HepG2 (cell line): ENCODE data around the gene SSBP2. TPM values are rescaled to one million over a fixed set of nuclear protein-coding genes. Genes with fewer than 3 reads are reported as not detected.

ENCODE experiments used
- ATAC-seq: fragments of 200-7000 bp; cut with Tn5 transposase; 3 replicates; pipeline ENCODE4 v1.9.1; 2020; ENCODE audit warnings: mild to moderate bottlenecking, moderate library complexity
- BruUV-seq: library from RNA; stranded (reverse); fragments of 400-500 nt; replicated peaks from 2 replicates; lab custom pipeline; 2021; lab: Mats Ljungman, UMichigan
- CTCF ChIA-PET: fragments of 300-600 bp; formaldehyde crosslinking; extraction: SDS; loops from one replicate; lab custom pipeline; 2021; ENCODE audit warnings: low total read pairs, inconsistent platforms, low intra/inter-chr PET ratio; lab: Yijun Ruan, JAX
- POLR2A ChIA-PET: fragments of 350-600 bp; sonication (Branson Sonifier 250); formaldehyde crosslinking; loops from one replicate; lab custom pipeline; 2020; ENCODE audit warnings: antibody characterized with exemption, inconsistent platforms; lab: Yijun Ruan, JAX
- DNase-seq: peaks from one replicate; pipeline ENCODE4 v3.0.0-alpha.2; 2015; ENCODE audit warnings: low spot score
- FAIRE-seq: peaks from 3 replicates; lab custom pipeline; 2011; peaks lifted over from hg19 to GRCh38; lab: Jason Lieb, UNC
- H2AFZ ChIP-seq: one replicate; pipeline ENCODE4 v1.6.1; 2011; ENCODE audit warnings: low read length, inconsistent platforms
- H3K27ac ChIP-seq: fragments of 300-600 bp; 3 replicates; pipeline ENCODE4 v1.8.0; 2011; ENCODE audit warnings: mixed run types, mild to moderate bottlenecking, mixed read lengths, low read length, inconsistent platforms; ENCODE audit not compliant: insufficient read depth; ENCODE audit errors: extremely low read length
- H3K27me3 ChIP-seq, 2 experiments: fragments of 200-600 bp in 1 of 2; 2 replicates in 1 of 2; 3 replicates in 1 of 2; pipeline versions ENCODE4 v1.6.0 to v1.8.0; 2011; ENCODE audit warnings: low read length in 2 of 2, mild to moderate bottlenecking in 2 of 2, moderate library complexity in 2 of 2, inconsistent platforms in 1 of 2; ENCODE audit not compliant: insufficient read depth in 2 of 2, control insufficient read depth in 1 of 2
- H3K36me3 ChIP-seq, 2 experiments: fragments of 200-600 bp in 1 of 2; replicated peaks in 1 of 2; 2 replicates in 1 of 2; 3 replicates in 1 of 2; pipeline versions ENCODE4 v1.5.1 to v1.8.0; 2011; ENCODE audit warnings: low read length in 2 of 2, inconsistent platforms in 1 of 2; ENCODE audit not compliant: insufficient read depth in 2 of 2, control insufficient read depth in 1 of 2
- H3K4me1 ChIP-seq: 2 replicates; pipeline ENCODE4 v1.5.1; 2012; ENCODE audit warnings: low read length, inconsistent platforms; ENCODE audit not compliant: insufficient read depth
- H3K4me2 ChIP-seq: 2 replicates; pipeline ENCODE4 v1.6.0; 2011; ENCODE audit warnings: low read depth, low read length, inconsistent platforms
- H3K4me3 ChIP-seq, 3 experiments: fragments of 200-600 bp in 1 of 3; sonication (generic), shearing (Covaris generic) in 1 of 3; replicated peaks in 1 of 3; 2 replicates each; pipeline ENCODE4 v1.5.1; 2011 to 2016; ENCODE audit warnings: low read length in 3 of 3, inconsistent platforms in 2 of 3, low read depth in 2 of 3, mild to moderate bottlenecking in 2 of 3, control low read depth in 1 of 3, mixed read lengths in 1 of 3; ENCODE audit not compliant: insufficient read depth in 1 of 3
- H3K79me2 ChIP-seq: one replicate; pipeline ENCODE4 v1.6.1; 2011; ENCODE audit warnings: low read length, inconsistent platforms; ENCODE audit not compliant: insufficient read depth
- H3K9ac ChIP-seq: 2 replicates; pipeline ENCODE4 v1.6.0; 2011; ENCODE audit warnings: mild to moderate bottlenecking, low read depth, low read length, inconsistent platforms; ENCODE audit not compliant: insufficient read depth
- H3K9me3 ChIP-seq: 2 replicates; pipeline ENCODE4 v1.5.1; 2012; ENCODE audit warnings: mild to moderate bottlenecking, low read length
- H4K20me1 ChIP-seq: 2 replicates; pipeline ENCODE4 v1.6.0; 2011; ENCODE audit warnings: inconsistent platforms, mild to moderate bottlenecking, low read length, moderate library complexity; ENCODE audit not compliant: insufficient read depth
- BCL6 ChIP-seq: IDR thresholded peaks from 2 replicates; pipeline ENCODE4 v1.6.1; 2016; ENCODE audit warnings: missing genetic modification reagents, missing compliant biosample characterization
- MATR3 ChIP-seq: sonication (generic); formaldehyde crosslinking; IDR thresholded peaks from 2 replicates; pipeline ENCODE4 v1.4.0; 2020; ENCODE audit warnings: missing genetic modification reagents
- MEIS1 ChIP-seq: sonication (generic); formaldehyde crosslinking; IDR thresholded peaks from 2 replicates; pipeline ENCODE4 v1.9.0; 2021; ENCODE audit warnings: mild to moderate bottlenecking, missing genetic modification reagents, moderate library complexity, borderline replicate concordance
- MYC ChIP-seq: sonication (generic); formaldehyde crosslinking; IDR thresholded peaks from 2 replicates; pipeline ENCODE4 v1.9.0; 2021; ENCODE audit warnings: missing genetic modification reagents, borderline replicate concordance
- NCOA1 ChIP-seq: sonication (generic); formaldehyde crosslinking; IDR thresholded peaks from 2 replicates; pipeline ENCODE4 v1.9.0; 2021; ENCODE audit warnings: missing genetic modification reagents
- PLRG1 ChIP-seq: fragments of 450-650 bp; conservative IDR thresholded peaks from 2 replicates; pipeline ENCODE4 v1.6.1; 2016
- RBAK ChIP-seq: sonication (generic); formaldehyde crosslinking; IDR thresholded peaks from 2 replicates; pipeline ENCODE4 v1.5.1; 2020; ENCODE audit warnings: mild to moderate bottlenecking, missing genetic modification reagents
- SOX13 ChIP-seq, 3 experiments: fragments of 450-650 bp in 1 of 3; sonication (generic) in 1 of 3; formaldehyde crosslinking in 1 of 3; IDR thresholded peaks in 2 of 3; conservative IDR thresholded peaks in 1 of 3; 2 replicates each; pipeline versions ENCODE4 v1.5.0 to v1.6.1; 2016 to 2020; ENCODE audit warnings: antibody characterized with exemption in 1 of 3, mild to moderate bottlenecking in 1 of 3, missing compliant biosample characterization in 1 of 3, missing genetic modification reagents in 1 of 3, moderate library complexity in 1 of 3
- SP4 ChIP-seq: sonication (generic); formaldehyde crosslinking; IDR thresholded peaks from 2 replicates; pipeline ENCODE4 v1.8.1; 2023; ENCODE audit warnings: mild to moderate bottlenecking, missing genetic modification reagents
- TBX3 ChIP-seq: fragments of 450-650 bp; IDR thresholded peaks from 2 replicates; pipeline ENCODE4 v1.6.1; 2017; ENCODE audit warnings: antibody characterized with exemption, mild to moderate bottlenecking, inconsistent platforms, borderline replicate concordance
- ZFX ChIP-seq: sonication (generic); formaldehyde crosslinking; IDR thresholded peaks from 2 replicates; pipeline ENCODE4 v1.4.0; 2020; ENCODE audit warnings: mild to moderate bottlenecking, low read depth, missing genetic modification reagents, moderate library complexity
- ZNF20 ChIP-seq: sonication (generic); formaldehyde crosslinking; IDR thresholded peaks from 2 replicates; pipeline ENCODE4 v1.4.0; 2020; ENCODE audit warnings: mild to moderate bottlenecking, moderate library complexity, missing genetic modification reagents
- ZNF263 ChIP-seq: sonication (generic); formaldehyde crosslinking; IDR thresholded peaks from 2 replicates; pipeline ENCODE4 v1.4.0; 2020; ENCODE audit warnings: missing genetic modification reagents
- ZNF546 ChIP-seq: sonication (generic); formaldehyde crosslinking; conservative IDR thresholded peaks from 2 replicates; pipeline ENCODE4 v1.8.1; 2023; ENCODE audit warnings: mild to moderate bottlenecking, missing genetic modification reagents
- WGBS: methylation state at CpG from one replicate; pipeline ENCODE4 v1.1.6; 2017; ENCODE audit warnings: low lambda C conversion rate; 5-methylcytosine and 5-hydroxymethylcytosine counted together
- in situ Hi-C: cut with HindIII; loops from 2 replicates; pipeline ENCODE4 v1.10.0; 2017; ENCODE audit warnings: low pct_unique_long_range_greater_than_20kb; ENCODE audit not compliant: extremely low pct_ligation_motif_present
- intact Hi-C: fragments of 100-400 bp; cut with micrococcal nuclease; formaldehyde crosslinking; loops from one replicate; pipeline ENCODE4 v1.10.0; 2022; ENCODE audit not compliant: unreplicated experiment
- polyA plus RNA-seq, 8 experiments: library from polyadenylated mRNA; depleted of rRNA in 3 of 8; stranded (reverse) in 7 of 8; unstranded in 1 of 8; fragments of >200 nt; fragmentation: Illumina TruSeq in 4 of 8; extraction: Trizol in 4 of 8; gene quantifications; 2 replicates each; pipeline versions ENCODE4 v1.2.1 to v1.2.3, GENCODE V29; 2011 to 2016; ENCODE audit warnings: low read depth in 4 of 8, missing spikeins in 1 of 8, mixed read lengths in 1 of 8; ENCODE audit not compliant: insufficient read depth in 1 of 8
- total RNA-seq, 5 experiments: library from RNA; depleted of rRNA; stranded (reverse); fragments of >200 nt; fragmentation: Illumina TruSeq; extraction: Trizol; gene quantifications; 2 replicates each; pipeline ENCODE4 v1.2.3, GENCODE V29; 2016; ENCODE audit warnings: low read depth in 1 of 5
- TF ChIP-seq, protein P1 (sequence below): sonication (generic); formaldehyde crosslinking; IDR thresholded peaks from 2 replicates; pipeline ENCODE4 v1.4.0; 2020; ENCODE audit warnings: mild to moderate bottlenecking, low read depth, missing genetic modification reagents
- TF ChIP-seq, protein P2 (sequence below): sonication (generic); formaldehyde crosslinking; IDR thresholded peaks from 2 replicates; pipeline ENCODE4 v1.4.0; 2020; ENCODE audit warnings: missing genetic modification reagents
- TF ChIP-seq, protein P3 (sequence below): IDR thresholded peaks from 2 replicates; pipeline ENCODE4 v1.6.1; 2016; ENCODE audit warnings: low read depth, missing genetic modification reagents, missing compliant biosample characterization

The SSBP2 gene
- total and polyA plus RNA-seq, 2 of the 13 experiments (the other 11 are each of a cell fraction or from before 2014, with no cell fraction given), result 0.16 TPM; not detected in 1

DNA sequence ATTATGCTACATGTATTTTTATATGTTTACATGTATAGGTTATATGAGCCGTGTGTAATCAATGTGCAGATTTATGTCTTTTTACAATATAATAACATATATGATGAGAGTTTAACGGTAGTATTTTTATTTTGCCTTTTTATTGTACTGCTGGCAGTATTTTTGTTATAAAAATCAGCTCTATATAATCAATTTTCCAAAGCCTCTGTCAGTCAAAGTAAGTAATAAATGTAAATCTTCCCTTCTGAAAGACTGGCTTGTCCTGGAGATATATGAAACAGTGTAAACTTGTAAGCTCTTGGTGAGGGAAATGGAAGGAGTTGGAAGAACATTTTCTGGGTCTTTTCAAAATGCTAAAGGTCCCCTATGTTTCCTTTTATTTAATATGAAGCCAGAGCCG is 173.8 kb downstream of the SSBP2 start:
- Histone ChIP-seq H3K9me3 (no peaks in the 10 kb centered on the region), H3K36me3 (no peaks in the 10 kb centered on the region), H3K27ac (no peak overlapping the region), H2AFZ (no peak overlapping the region), H3K4me3 (no peak overlapping the region), H3K4me1 (no peaks in the 10 kb centered on the region), H3K27me3 (no peaks in the 10 kb centered on the region), H3K4me2 (no peak overlapping the region), H3K79me2 (no peaks in the 10 kb centered on the region), H4K20me1 (no peaks in the 10 kb centered on the region), H3K9ac (no peak overlapping the region)
- intact Hi-C loops (no loop called here), in situ Hi-C loops (no loop called here)
- no TSS peak for BruUV-seq
- FAIRE-seq (no peak), ATAC-seq (no peak), DNase-seq (no peak)
- POLR2A ChIA-PET, result no interaction called here
- CTCF ChIA-PET, result no interaction called here
- 0% methylated on average over 3 of the region's 3 CpGs for WGBS
- TF ChIP-seq, protein P1, sequence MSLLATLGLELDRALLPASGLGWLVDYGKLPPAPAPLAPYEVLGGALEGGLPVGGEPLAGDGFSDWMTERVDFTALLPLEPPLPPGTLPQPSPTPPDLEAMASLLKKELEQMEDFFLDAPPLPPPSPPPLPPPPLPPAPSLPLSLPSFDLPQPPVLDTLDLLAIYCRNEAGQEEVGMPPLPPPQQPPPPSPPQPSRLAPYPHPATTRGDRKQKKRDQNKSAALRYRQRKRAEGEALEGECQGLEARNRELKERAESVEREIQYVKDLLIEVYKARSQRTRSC (CRISPR knock-in tag), result no peak
- TF ChIP-seq MYC (CRISPR knock-in tag), result no peak
- TF ChIP-seq SOX13 (IDR thresholded peaks at IDR 0.05), result no peak
- TF ChIP-seq SOX13 (CRISPR knock-in tag; conservative IDR thresholded peaks at IDR 0.05 in 1 of 2, IDR thresholded peaks at IDR 0.05 in 1 of 2), result no peak
- no peak for TF ChIP-seq PLRG1
- TF ChIP-seq ZNF263 (CRISPR knock-in tag), result no peak
- TF ChIP-seq TBX3, result no peak
- TF ChIP-seq NCOA1 (CRISPR knock-in tag), result no peak
- no peak for TF ChIP-seq SP4 (CRISPR knock-in tag)
- TF ChIP-seq ZFX, result no peak
- no peak for TF ChIP-seq ZNF546
- TF ChIP-seq MEIS1 (CRISPR knock-in tag), result no peak
- TF ChIP-seq MATR3 (CRISPR knock-in tag), result no peak
- TF ChIP-seq, protein P2, sequence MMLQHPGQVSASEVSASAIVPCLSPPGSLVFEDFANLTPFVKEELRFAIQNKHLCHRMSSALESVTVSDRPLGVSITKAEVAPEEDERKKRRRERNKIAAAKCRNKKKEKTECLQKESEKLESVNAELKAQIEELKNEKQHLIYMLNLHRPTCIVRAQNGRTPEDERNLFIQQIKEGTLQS (CRISPR knock-in tag), result no peak
- TF ChIP-seq, protein P3, sequence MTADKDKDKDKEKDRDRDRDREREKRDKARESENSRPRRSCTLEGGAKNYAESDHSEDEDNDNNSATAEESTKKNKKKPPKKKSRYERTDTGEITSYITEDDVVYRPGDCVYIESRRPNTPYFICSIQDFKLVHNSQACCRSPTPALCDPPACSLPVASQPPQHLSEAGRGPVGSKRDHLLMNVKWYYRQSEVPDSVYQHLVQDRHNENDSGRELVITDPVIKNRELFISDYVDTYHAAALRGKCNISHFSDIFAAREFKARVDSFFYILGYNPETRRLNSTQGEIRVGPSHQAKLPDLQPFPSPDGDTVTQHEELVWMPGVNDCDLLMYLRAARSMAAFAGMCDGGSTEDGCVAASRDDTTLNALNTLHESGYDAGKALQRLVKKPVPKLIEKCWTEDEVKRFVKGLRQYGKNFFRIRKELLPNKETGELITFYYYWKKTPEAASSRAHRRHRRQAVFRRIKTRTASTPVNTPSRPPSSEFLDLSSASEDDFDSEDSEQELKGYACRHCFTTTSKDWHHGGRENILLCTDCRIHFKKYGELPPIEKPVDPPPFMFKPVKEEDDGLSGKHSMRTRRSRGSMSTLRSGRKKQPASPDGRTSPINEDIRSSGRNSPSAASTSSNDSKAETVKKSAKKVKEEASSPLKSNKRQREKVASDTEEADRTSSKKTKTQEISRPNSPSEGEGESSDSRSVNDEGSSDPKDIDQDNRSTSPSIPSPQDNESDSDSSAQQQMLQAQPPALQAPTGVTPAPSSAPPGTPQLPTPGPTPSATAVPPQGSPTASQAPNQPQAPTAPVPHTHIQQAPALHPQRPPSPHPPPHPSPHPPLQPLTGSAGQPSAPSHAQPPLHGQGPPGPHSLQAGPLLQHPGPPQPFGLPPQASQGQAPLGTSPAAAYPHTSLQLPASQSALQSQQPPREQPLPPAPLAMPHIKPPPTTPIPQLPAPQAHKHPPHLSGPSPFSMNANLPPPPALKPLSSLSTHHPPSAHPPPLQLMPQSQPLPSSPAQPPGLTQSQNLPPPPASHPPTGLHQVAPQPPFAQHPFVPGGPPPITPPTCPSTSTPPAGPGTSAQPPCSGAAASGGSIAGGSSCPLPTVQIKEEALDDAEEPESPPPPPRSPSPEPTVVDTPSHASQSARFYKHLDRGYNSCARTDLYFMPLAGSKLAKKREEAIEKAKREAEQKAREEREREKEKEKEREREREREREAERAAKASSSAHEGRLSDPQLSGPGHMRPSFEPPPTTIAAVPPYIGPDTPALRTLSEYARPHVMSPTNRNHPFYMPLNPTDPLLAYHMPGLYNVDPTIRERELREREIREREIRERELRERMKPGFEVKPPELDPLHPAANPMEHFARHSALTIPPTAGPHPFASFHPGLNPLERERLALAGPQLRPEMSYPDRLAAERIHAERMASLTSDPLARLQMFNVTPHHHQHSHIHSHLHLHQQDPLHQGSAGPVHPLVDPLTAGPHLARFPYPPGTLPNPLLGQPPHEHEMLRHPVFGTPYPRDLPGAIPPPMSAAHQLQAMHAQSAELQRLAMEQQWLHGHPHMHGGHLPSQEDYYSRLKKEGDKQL, result no peak
- no peak for TF ChIP-seq BCL6
- no peak for TF ChIP-seq RBAK (CRISPR knock-in tag)
- TF ChIP-seq ZNF20, result no peak
